Loucy (cell line): ENCODE results near the gene IQCH.

Experiments used
- H2AFZ ChIP-seq: fragments of 200-600 bp; sonication (generic); 2 replicates; pipeline ENCODE4 v1.6.0; 2016; ENCODE audit warnings: antibody characterized with exemption, mild to moderate bottlenecking, low read length, moderate library complexity
- H3F3A ChIP-seq: fragments of 200-600 bp; 2 replicates; pipeline ENCODE4 v1.6.0; 2016; ENCODE audit warnings: antibody characterized with exemption, low read depth, mild to moderate bottlenecking
- H3K27me3 ChIP-seq: fragments of 200-600 bp; sonication (generic); 2 replicates; pipeline ENCODE4 v1.6.1; 2014; ENCODE audit warnings: low read length, mild to moderate bottlenecking; ENCODE audit not compliant: insufficient read depth, poor library complexity, severe bottlenecking
- H3K36me3 ChIP-seq: fragments of 200-600 bp; sonication (generic); 2 replicates; pipeline ENCODE4 v1.6.1; 2016; ENCODE audit warnings: low read length; ENCODE audit not compliant: insufficient read depth
- H3K4me1 ChIP-seq: fragments of 200-600 bp; sonication (generic); 2 replicates; pipeline ENCODE4 v1.5.1; 2014; ENCODE audit warnings: low read length, mild to moderate bottlenecking; ENCODE audit not compliant: insufficient read depth, poor library complexity, severe bottlenecking
- H3K4me2 ChIP-seq: fragments of 200-600 bp; sonication (generic); 2 replicates; pipeline ENCODE4 v1.6.0; 2014; ENCODE audit warnings: antibody characterized with exemption, low read length, low read depth, mild to moderate bottlenecking; ENCODE audit not compliant: poor library complexity, severe bottlenecking
- H3K4me3 ChIP-seq: fragments of 200-600 bp; sonication (generic); 2 replicates; pipeline ENCODE4 v1.5.1; 2014; ENCODE audit warnings: low read length, mild to moderate bottlenecking, mixed read lengths; ENCODE audit not compliant: poor library complexity, severe bottlenecking
- H3K79me2 ChIP-seq: fragments of 200-600 bp; sonication (generic); 2 replicates; pipeline ENCODE4 v1.6.1; 2014; ENCODE audit warnings: low read length; ENCODE audit not compliant: insufficient read depth
- H3K9ac ChIP-seq: fragments of 200-600 bp; sonication (generic); 2 replicates; pipeline ENCODE4 v1.6.0; 2014; ENCODE audit warnings: mild to moderate bottlenecking, low read depth, low read length, moderate library complexity; ENCODE audit not compliant: poor library complexity, severe bottlenecking
- H3K9me2 ChIP-seq: fragments of 200-600 bp; sonication (generic); replicated peaks from 2 replicates; pipeline ENCODE4 v1.6.1; 2016; ENCODE audit warnings: low read depth, low read length, mixed read lengths
- H3K9me3 ChIP-seq: fragments of 200-600 bp; sonication (generic); 2 replicates; pipeline ENCODE4 v1.6.1; 2014; ENCODE audit warnings: mild to moderate bottlenecking, antibody characterized with exemption, low read length, low read depth; ENCODE audit not compliant: insufficient read depth
- H4K20me1 ChIP-seq: fragments of 200-600 bp; sonication (generic); 2 replicates; pipeline ENCODE4 v1.6.0; 2014; ENCODE audit warnings: antibody characterized with exemption, low read length, mild to moderate bottlenecking; ENCODE audit not compliant: insufficient read depth, poor library complexity, severe bottlenecking
- EZH2phosphoT487 ChIP-seq: fragments of 200-600 bp; IDR thresholded peaks from 2 replicates; pipeline ENCODE4 v1.6.1; 2018; ENCODE audit warnings: antibody characterized with exemption, mild to moderate bottlenecking, moderate library complexity, borderline replicate concordance
- TF ChIP-seq, protein P1 (sequence below): fragments of 200-600 bp; sonication (generic); conservative IDR thresholded peaks from 2 replicates; pipeline ENCODE4 v1.5.1; 2014; ENCODE audit warnings: mild to moderate bottlenecking, antibody characterized with exemption, low read length

Gene IQCH

DNA sequence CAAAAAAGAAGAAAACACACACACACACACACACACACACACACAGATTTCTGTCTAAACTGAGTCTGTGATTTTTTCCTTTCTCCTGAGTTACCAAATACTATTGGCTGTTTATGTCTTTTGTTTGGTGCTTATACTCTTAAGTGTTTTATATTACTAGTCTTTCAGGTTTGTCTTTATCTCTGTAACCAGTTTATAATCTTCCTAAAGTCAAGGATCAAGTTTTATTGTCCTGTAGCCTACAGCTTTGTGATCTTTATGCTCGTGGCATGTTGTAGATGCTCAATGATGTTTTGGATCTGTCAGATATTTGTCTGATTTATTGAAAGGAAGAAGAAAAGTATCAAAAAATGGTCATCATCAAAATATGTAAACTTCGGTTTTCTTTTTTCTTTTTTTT, 292.5 kb downstream of the IQCH start:
- H3K4me1 ChIP-seq: peaks cover 77% of the 10 kb centered on the region
- TF ChIP-seq EZH2phosphoT487: no peak
- TF ChIP-seq, protein P1, sequence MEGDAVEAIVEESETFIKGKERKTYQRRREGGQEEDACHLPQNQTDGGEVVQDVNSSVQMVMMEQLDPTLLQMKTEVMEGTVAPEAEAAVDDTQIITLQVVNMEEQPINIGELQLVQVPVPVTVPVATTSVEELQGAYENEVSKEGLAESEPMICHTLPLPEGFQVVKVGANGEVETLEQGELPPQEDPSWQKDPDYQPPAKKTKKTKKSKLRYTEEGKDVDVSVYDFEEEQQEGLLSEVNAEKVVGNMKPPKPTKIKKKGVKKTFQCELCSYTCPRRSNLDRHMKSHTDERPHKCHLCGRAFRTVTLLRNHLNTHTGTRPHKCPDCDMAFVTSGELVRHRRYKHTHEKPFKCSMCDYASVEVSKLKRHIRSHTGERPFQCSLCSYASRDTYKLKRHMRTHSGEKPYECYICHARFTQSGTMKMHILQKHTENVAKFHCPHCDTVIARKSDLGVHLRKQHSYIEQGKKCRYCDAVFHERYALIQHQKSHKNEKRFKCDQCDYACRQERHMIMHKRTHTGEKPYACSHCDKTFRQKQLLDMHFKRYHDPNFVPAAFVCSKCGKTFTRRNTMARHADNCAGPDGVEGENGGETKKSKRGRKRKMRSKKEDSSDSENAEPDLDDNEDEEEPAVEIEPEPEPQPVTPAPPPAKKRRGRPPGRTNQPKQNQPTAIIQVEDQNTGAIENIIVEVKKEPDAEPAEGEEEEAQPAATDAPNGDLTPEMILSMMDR: no peak
- H3K4me3 ChIP-seq: no peak overlapping the region
- H3K9me2 ChIP-seq: no peaks in the 10 kb centered on the region
- peaks cover 90% of the 10 kb centered on the region for H3K79me2 ChIP-seq
- H3K9me3 ChIP-seq: no peaks in the 10 kb centered on the region
- H3F3A ChIP-seq: peaks cover 6% of the 10 kb centered on the region; the same call in 1 of the 2 replicates
- no peak overlapping the region for H3K9ac ChIP-seq
- H3K27me3 ChIP-seq: no peaks in the 10 kb centered on the region
- peak overlapping the region; percentile 96 for H3K4me2 ChIP-seq
- H4K20me1 ChIP-seq: peaks cover 8% of the 10 kb centered on the region
- H2AFZ ChIP-seq: no peak overlapping the region
- H3K36me3 ChIP-seq: peaks cover 10% of the 10 kb centered on the region; the same call in 1 of the 2 replicates

- H3K9me2 ChIP-seq: no peaks in the 10 kb centered on the region
- peaks cover 10% of the 10 kb centered on the region; the same call in 1 of the 2 replicates for H3K36me3 ChIP-seq
- peak overlapping the region; percentile 35 for H3K9ac ChIP-seq
- H3K9me3 ChIP-seq: no peaks in the 10 kb centered on the region
- H3K79me2 ChIP-seq: peaks cover 92% of the 10 kb centered on the region
- H3K27me3 ChIP-seq: no peaks in the 10 kb centered on the region
- peak overlapping the region; percentile 68 for H3K4me2 ChIP-seq
- peak overlapping the region; percentile 18 for H3K4me3 ChIP-seq
- peaks cover 8% of the 10 kb centered on the region for H4K20me1 ChIP-seq
- H3K4me1 ChIP-seq: peaks cover 80% of the 10 kb centered on the region
- H2AFZ ChIP-seq: no peak overlapping the region
- TF ChIP-seq, protein P1: no peak
- TF ChIP-seq EZH2phosphoT487: no peak
- H3F3A ChIP-seq: peaks cover 5% of the 10 kb centered on the region; the same call in 1 of the 2 replicates
Measured at GRCh38 chr15:67547836-67548235, 293.2 kb downstream of the IQCH start.

GRCh38 chr15:67548236-67548852, 293.8 kb downstream of the IQCH start:
- Histone ChIP-seq H3F3A (peaks cover 5% of the 10 kb centered on the region; the same call in 1 of the 2 replicates), H3K4me1 (peaks cover 77% of the 10 kb centered on the region), H3K79me2 (peaks cover 92% of the 10 kb centered on the region), H3K27me3 (no peaks in the 10 kb centered on the region), H3K4me2 (peak overlapping the region; percentile 68), H3K9me3 (no peaks in the 10 kb centered on the region), H2AFZ (no peak overlapping the region), H4K20me1 (peaks cover 6% of the 10 kb centered on the region), H3K4me3 (peak overlapping the region; percentile 18), H3K9me2 (no peaks in the 10 kb centered on the region), H3K9ac (peak overlapping the region; percentile 35), H3K36me3 (peaks cover 10% of the 10 kb centered on the region; the same call in 1 of the 2 replicates)
- TF ChIP-seq, protein P1: no peak
- no peak for TF ChIP-seq EZH2phosphoT487
